Putamen (tissue), 1 donor: ENCODE results near the gene ANKRD44.
A peak's percentile ranks its signal among the peaks of the same experiment; 100 is the strongest.
"Not testable (repeated sequence)": the region's sequence is repeated elsewhere in the genome, so short reads cannot be mapped to it uniquely, and the experiment has no call there.

Source experiments
- DNase-seq: peaks from one replicate; pipeline ENCODE4 v3.0.0-alpha.2; 2016; ENCODE audit warnings: low spot score

ANKRD44 gene

GRCh38 chr2:197076652-197077051 lies 233.9 kb downstream of the ANKRD44 start:
- DNase-seq: no peak

- DNase-seq: no peak
Observed at GRCh38 chr2:197075754-197076337, 234.7 kb downstream of the ANKRD44 start.

DNA sequence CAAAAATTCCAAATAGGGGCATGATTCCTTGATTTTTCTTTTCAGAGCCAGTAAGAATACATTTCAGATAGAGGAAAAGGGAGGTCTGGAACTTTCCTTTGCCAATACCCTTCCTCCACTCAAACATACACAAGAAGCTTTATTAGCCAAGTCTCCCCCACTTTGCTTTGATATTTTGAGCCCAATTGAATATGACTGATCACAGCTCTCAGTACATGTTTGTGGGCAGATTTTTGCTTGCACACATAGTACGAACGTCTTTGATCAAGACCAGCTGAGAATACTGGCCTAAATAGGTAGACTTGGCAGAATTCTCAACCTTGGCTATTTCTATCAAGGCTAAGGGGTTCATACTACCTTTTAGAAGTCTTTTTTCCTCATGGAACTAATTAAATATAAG lies 235.3 kb downstream of the ANKRD44 start:
- DNase-seq: no peak

- peak; percentile 96 for DNase-seq
Observed at GRCh38 chr2:197073701-197074433, 236.7 kb downstream of the ANKRD44 start.

DNA sequence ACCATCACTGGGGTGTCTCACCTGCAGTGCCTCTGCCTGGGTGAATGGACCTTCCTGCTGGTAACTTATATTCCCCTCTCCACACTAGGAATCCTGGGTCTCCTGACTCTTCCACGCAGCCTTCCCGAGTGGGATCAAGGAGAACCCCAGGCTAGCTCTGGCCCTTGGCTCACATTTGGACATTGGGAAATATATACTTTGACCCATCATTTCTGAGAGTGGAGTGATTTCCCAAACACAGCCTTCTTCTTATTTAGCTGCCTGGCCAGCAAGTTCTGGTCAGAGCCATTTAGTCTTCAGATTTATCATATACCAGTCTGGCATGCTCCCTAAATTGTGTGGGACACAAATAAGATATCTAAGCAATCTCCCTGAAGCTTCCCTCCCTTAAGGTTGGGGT lies 237.3 kb downstream of the ANKRD44 start:
- no peak for DNase-seq

GRCh38 chr2:197072533-197072932 lies 238.0 kb downstream of the ANKRD44 start:
- no peak for DNase-seq

DNA sequence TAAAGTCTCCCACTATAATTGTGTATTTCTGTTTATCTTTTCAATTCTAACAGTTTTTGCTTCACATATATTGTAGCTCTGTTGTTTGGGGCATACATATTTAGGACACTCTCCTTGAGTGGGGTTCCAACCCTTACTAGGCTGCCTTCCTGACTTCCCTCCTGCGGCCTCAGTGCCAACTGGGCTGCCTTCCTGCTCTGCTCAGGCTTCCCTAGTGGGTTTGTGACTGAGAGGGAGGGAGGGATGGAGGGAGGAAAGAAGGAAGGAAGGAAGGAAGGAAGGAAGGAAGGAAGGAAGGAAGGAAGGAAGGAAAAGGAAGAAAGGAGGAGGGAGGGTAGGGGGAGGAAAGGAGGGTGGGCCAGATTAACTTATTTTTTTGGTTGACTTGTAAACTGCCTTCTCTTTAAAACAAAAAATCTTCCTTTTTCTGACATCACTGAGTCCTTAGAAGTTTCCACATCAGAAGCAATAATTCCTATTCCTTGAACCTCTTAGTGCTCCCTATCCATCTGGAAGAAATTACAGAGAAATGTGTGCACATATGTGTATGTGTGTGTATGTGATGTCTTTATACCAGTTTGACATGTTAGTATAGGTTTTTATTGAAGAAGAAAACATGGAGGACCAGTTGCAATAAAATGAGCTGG lies 238.7 kb downstream of the ANKRD44 start:
- no peak for DNase-seq

DNA sequence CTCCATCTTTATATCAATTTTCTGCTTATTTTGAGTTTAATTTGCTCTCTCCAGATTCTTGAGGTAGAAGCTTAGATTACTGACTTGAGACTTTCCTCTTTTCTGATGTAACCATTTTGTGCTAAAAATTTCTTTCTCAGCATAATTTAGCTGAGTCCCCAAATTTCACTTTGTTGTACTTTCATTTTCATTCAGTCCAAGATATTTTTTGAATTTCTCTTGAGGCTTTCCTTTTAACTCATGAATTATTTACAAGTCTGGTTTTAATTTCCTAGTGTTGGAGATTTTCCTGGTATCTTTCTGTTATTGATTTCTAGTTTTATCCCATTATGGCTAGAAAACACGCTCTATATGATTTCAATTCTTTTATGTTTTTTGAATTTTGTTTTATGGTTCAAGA lies 239.4 kb downstream of the ANKRD44 start:
- DNase-seq: no peak

GRCh38 chr2:197069958-197070357 lies 240.6 kb downstream of the ANKRD44 start:
- no peak for DNase-seq

DNA sequence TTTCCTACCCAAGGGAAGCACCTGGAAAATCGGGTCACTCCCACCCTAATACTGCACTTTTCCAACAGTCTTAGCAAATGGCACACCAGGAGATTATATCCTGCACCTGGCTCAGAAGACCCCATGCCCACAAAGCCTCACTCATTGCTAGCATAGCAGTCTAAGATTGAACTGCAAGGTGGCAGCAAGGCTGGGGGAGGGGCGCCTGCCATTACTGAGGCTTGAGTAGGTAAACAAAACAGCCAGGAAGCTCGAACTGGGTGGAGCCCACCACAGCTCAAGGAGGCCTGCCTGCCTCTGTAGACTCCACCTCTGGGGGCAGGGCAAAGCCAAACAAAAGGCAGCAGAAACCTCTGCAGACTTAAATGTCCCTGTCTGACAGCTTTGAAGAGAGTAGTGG lies 248.0 kb downstream of the ANKRD44 start:
- not testable (repeated sequence) for DNase-seq

DNA sequence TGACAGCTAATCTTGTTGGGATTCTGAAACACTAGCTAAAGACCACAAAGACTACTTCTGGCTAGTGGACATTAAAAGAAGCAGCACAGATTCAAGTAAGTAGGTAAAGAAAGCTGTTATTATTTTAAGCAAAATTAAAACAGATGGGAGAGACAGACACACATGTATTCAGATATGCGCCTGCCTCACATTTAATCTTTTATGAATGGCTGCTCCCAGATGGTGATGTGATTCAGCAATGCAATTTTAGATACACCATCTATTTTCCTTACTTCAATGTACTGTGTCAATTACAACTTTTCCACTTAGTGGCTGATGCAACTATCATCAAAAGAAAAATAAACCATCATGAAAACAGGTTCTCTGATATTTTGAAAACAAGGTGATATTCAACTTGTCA lies 251.1 kb downstream of the ANKRD44 start:
- no peak for DNase-seq

GRCh38 chr2:197058777-197059300 lies 251.7 kb downstream of the ANKRD44 start:
- DNase-seq: no peak

GRCh38 chr2:197057959-197058358 lies 252.6 kb downstream of the ANKRD44 start:
- DNase-seq: no peak

DNA sequence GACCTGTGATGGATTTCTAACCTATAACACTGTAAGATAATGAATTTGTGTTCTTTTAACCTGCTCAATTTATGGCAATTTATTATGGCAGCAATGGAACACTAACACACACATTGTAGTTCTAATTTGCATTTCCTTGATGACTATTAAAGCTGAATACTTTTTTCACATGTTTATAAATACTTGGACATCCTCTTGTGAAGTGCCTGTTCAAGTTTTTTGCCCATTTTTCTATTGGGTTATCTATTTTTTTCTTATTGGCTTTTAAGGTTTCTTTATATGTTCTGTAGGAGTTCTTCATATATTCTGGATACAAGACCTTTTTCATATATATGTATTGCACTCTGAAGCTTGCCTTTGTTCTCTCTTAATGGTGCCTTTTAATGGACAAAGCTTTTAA lies 255.5 kb downstream of the ANKRD44 start:
- no peak for DNase-seq

- DNase-seq: no peak
Observed at GRCh38 chr2:197054437-197054836, 256.1 kb downstream of the ANKRD44 start.

DNA sequence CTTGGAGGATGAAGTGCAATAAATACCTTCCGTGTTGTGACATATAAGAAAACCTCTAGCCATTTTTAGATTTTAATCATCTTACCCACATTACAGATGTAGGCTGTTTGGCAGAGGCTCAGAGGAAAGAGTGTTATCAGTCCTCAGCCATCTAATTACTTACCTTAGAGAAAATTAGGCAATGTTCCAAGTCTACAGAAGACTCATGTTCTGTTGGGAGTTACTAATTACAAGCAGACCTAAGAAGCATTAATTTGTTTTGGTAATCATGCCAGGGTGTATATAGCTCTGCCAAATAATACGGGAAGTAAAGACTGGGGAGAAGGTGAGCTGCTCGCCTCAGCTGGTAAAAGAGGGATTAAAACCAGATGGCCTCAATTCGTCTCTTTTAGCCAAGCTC lies 258.2 kb downstream of the ANKRD44 start:
- no peak for DNase-seq

DNA sequence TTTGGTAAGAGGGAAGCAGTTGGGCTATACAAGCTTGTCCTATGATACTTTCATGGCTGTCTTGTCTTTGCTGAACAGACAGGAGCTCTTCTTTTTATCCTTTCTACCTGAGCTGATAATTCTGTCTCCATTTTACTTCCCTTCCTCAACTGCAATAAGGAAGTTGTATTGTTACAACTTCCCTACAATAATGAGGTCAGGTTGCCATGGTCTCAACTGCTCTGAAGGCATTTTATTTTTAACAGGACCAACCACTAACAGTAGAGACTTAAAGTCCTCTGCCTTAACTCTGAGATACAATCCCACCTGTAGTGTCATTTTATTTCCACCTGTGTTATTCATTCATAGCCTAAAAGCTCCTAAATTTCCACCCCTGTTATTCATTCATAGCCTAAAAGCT lies 265.5 kb downstream of the ANKRD44 start:
- no peak for DNase-seq

GRCh38 chr2:197042739-197043196 lies 267.8 kb downstream of the ANKRD44 start:
- no peak for DNase-seq

- DNase-seq: no peak
Observed at GRCh38 chr2:197037863-197038398, 272.6 kb downstream of the ANKRD44 start.

DNA sequence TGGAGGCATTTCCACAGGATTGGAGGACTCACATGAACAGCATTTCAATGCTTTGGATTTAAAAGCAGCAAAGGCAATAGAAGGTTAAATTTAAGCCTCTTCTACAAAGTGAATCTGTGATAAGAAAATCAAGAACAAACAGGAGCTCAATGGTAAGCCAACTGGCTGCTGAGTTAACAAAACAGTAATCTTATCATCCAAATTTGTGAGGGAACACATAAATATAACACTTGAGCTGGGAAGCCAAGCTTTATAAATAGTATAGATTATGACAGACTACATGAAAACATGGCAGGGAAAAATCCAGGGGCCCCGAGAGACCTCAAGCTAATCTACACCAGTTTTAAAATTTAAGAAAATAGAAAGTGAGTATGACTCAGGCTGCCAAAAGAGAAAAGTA lies 275.6 kb downstream of the ANKRD44 start:
- no peak for DNase-seq

DNA sequence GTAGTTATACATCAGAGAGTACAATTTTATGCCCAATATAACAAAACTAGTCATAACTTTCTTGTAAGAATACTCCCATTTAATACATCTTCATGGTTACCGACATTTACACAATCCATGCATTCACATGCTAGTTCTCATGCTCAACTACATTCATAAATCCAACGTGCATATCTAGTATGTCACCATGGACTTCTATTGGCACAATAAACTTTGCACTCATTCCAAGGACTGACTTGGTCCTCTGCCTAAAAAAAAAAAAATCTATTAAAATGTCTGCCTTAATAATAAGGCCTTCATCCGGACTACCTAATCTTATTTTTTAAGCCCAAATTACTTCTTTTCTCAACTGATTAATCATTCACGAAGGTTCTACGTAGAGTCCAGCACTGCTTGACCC lies 276.3 kb downstream of the ANKRD44 start:
- DNase-seq: no peak

DNA sequence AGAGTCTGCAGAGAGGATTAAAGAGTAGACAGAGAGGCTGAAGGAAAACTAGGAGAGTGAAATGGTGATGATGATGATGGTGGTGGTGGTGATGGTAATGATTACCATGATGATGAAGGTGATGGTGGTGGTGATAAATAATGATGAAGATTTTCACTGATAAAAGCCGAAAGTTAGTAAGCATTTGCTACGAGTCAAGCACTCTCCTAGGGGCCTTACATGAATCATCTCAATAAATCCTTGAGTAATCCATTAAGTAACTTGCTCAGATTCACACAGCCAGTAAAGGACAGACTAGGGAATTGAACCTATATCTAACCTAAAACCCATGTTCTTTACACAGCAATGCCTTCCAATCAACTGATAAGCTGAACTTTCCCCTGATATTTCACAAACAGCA lies 277.4 kb downstream of the ANKRD44 start:
- DNase-seq: no peak

GRCh38 chr2:197031803-197032202 lies 278.8 kb downstream of the ANKRD44 start:
- no peak for DNase-seq
